Activated CD4-positive, alpha-beta T cell treated with anti-CD3 and anti-CD28 coated beads, Interleukin-2, amount 50 U/mL, for 16 hours (primary cell): Measurements from ENCODE around the gene MYBBP1A.

Experiments
- DNase-seq: peaks from one replicate; pipeline ENCODE4 v3.0.0-alpha.2; 2020

Gene MYBBP1A

GRCh38 chr17:4534515-4534914 is 20.7 kb downstream of the MYBBP1A start:
- no peak for DNase-seq

GRCh38 chr17:4533523-4534504 is 21.4 kb downstream of the MYBBP1A start:
- DNase-seq: peak; percentile 27

GRCh38 chr17:4532860-4533522 is 22.2 kb downstream of the MYBBP1A start:
- DNase-seq: no peak

DNA sequence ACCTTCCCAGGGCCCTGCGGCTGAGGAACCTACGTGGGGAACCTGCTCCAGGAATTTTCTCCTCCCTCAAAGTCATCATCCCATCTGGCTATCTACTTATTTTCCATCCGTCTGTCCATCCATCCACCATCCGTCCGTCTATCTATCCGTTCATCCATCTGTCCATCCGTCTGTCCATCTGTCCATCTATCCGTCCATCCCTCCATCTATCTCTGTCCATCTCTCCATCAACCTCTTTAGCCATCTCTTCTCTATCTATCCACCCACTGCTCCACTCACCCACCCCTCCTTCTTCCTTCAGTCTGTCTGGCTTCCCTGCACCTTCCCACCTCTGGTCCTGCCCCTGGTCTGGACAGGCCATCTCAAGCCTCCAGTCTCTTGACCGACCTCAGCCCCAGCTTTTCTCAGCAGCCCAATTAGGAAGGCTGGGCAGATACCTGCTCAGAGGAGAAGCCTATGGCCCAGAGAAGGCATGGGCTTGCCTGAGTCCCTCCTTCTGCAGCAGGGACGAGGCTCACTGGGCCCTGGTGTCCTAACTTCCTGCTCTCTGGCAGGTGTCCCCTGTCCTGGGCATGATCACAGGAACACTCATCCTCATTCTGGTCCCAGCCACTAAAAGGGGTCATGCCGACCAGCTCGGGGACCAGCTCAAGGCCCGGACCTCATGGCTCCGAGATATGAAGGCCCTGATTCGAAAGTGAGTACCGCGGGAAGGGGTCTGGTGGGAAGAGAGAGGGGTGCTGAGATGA is 23.0 kb downstream of the MYBBP1A start:
- no peak for DNase-seq

DNA sequence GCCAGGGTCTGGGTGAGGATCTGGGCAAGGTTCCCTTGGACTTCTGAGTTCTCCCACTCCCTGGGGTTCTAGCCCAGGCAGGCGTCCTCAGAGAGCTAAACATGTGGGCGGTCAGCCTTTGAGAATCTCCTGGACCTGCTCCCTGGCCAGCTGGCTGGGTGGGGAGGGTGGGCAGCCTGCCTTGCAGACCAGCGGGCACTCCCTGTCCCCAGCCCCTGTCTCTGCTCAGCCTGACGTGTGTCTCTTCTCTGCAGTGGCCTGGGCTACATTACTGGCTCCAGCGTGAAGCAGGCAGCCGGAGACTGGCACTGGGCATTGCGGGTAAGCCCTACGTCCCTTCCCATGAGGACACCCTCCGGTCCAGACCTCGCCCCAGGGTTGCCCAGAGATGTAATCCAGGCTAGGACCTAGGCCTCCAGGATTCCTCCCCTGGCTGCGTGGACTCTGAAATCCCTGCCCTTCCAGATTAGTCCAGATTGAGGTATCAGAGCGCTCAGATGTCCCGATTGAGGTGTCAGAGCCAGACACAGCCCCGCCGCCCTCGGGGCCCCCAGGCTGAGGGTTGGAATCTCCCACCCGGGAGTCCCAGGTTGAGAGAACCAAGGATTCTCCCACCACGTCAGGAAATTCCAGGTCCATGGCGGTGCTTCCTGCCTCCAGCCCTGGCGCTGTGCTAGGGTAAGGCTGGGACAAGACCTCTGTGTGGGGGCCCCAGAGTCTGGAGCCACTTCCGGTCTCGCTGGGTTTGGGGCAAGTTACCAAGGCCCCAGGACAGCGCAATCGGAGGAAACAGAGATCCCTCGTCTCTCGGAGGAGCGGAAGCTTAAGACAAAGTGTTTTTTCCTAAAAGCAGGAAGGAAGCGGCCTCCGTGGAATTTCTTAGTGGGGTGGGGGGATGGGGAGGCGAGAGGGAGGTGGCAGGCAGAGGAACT is 24.1 kb downstream of the MYBBP1A start:
- no peak for DNase-seq

DNA sequence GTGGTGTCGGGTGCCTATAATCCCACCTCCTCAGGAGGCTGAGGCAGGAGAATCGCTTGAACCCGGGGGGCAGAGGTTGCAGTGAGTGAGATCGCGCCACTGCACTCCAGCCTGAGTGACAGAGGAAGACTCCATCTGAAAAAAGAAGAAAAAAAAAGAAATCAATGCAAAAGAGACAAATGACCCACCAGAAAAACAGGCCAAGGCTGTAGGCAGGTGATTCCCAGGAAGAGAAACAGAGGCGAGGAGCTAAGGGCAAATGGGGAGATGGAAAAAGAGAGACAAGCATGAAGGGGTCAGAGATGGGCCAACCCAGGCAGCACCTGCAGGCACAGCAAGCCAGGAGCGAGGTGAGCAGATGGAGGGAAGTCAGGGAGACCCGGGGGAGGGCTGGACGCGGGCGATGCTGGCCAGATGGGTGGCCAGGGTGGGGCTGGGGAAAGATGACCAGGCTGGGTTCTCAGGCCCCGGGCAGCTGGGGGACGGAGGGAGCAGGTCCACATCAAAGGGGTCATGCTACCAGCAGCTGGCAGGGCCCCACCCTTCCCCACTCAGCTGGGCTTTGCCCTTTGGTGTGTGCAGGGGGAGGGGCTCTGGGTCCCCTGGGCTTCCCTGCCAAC is 25.5 kb downstream of the MYBBP1A start:
- DNase-seq: no peak

GRCh38 chr17:4527566-4528125 is 27.5 kb downstream of the MYBBP1A start:
- no peak for DNase-seq

GRCh38 chr17:4527134-4527533 is 28.1 kb downstream of the MYBBP1A start:
- no peak for DNase-seq

DNA sequence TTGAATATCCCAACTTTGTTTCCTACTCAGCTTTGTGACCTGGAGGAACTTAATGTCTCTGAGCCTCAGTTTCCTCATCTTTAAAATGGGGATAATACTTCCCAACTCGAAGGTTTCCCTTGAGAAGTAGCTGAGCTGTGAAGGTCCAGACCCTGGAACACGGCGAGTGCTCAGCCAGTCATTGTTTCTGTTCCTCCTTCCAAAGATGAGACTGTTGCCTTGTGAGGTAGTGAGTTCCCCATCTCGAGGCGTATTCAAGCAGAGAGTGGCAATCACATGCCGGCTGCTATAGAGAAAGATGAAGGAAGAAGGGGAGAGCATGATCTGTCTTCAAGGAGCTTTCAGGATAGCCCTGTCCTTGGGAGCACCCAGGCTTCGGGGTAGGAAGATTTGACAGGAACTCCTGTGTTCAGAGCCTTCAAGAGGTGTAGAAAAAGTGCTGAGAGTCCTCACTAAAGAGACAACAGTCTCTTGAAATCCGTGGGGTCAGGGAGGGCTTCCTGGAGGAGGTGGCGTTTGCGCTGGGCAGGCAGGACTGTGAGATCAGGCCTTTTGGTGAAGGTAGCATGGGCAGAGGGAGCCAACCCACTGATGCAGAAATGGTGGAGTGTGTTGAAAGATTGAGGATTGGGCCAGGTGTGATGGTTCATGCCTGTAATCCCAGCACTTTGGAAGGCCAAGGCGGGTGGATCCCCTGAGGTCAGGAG is 29.3 kb downstream of the MYBBP1A start:
- no peak for DNase-seq

- DNase-seq: no peak
These were observed 31.2 kb downstream of the MYBBP1A start for GRCh38 chr17:4523946-4524345.

DNA sequence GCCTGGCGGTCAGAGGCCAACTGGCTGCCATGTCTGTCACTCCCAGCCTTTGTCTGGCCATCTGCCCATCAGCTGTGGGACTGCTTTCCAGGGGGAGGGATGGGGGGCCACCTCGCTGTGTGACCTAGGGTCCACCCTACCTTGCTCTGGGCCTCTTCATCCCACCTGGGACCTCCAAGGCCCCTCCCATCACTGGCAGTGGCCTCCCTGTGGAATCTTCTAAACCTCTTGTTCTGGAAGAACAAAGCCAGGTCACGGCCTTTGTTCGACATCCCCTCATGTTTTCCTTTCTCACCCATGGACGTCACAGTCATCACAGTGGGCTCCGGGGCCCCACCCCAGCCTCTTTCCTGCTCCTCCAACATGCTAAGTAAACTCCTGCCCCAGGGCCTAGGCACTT is 32.5 kb downstream of the MYBBP1A start:
- DNase-seq: no peak

DNA sequence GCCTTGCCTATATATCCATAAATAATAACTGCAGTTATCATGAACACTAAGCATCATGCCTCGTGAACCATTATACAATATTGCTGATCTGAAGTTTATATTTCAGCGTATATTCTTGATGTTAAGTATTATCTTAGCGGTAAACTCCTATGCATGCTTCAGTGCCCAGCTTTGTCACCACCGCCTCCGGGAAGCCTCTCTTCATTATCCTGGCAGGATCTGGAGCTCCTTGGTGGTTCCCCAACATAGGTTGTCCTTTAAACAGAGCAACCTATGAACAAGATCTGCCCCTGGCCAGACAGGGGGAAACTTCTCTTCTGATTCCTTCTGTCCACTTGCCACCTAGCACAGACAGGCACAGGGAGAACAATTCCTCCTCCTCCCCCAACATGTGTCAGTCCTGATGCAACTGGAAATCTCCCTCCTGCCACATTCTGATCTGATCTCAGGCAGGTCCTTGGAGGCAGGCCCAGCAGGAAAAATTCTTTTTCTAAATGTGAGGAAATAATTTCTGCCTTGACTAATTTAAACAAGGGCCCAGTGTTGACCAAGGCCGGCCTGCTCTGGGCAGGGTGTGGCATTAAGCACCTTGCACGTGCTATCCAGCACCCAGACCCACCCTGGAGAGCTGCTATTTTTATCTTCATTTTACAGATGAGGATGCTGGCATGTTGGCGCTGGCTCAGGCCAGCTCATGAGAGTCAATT is 34.1 kb downstream of the MYBBP1A start:
- no peak for DNase-seq

- no peak for DNase-seq
These were observed 34.9 kb downstream of the MYBBP1A start for GRCh38 chr17:4520060-4520893.

DNA sequence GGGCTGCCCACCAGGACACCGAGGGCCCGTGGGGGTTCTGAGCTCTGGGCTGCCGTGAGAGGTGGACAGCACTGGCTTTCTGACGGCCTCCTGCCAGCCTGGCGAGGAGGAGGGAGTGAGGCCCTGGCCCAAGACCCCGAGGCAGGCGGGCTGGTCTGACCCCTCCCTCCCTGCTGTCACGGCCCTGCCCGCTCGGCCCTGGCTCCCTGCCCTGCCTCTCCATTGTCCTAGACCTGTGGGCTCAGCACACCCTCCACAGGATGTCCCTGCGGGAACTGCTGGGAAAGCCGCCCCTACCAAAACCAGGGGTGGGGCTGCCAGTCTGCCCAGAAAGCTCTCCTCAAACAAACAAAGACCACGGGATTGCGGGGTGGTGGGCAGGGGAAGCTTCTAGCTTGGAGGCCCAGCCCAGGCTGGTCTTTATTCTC is 35.8 kb downstream of the MYBBP1A start:
- no peak for DNase-seq

DNA sequence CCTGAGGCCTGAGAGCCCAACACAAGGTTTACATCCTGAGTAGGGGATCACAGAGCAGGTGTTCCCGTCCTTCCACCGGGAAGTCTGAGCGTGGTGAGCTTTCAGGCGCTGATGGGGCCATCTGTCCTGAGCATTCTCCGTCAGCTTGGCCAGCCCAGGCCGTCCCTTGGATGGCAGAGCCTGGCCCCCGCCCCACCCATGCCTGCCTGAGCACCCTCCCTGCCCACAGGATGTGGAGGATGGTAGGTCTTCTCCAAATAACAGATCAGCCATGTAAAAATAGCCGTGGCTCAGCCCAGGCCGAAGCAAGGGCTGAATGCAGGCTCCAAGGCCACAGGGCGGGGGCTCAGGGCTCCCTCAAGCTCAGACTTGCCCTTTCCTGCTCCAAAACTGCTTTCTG is 36.3 kb downstream of the MYBBP1A start:
- no peak for DNase-seq

DNA sequence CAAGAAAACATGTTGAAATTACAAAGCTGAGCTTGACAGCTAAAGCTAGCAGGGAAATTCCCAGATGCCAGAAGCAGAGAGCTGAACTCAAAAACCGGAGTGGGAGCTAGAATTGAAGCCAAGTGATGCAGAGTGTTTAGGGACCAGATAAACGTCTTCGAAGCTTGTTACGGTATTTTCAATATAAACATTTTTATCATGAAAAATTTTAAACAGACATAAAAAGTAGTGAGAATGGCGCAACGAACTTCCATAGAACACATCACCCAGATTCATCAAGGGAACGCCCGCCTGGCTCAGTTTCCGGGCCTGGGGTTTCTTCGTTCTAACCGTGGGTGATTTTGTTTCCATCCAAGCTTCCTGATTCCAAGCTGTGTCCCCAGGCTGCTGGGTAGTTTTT is 38.4 kb downstream of the MYBBP1A start:
- no peak for DNase-seq

DNA sequence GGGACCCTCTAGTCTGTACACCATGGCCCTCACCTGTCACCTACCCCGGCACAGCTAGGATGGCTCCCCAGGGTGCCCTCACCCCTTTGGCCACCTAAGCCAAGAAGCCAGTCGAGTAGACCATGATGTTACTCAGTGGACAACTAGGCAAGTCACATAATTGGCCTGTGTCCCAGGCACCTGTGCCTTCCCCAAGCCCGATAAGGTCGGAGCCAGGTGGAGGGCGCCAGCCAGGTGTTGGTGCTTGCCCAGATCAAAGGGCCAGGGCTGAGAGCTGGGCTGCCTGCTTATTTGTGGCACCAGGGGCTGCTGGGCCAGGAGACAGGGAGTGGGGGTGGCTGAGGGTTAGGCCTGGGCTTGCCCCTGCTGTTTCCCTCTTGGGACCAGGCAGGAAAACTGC is 39.7 kb downstream of the MYBBP1A start:
- no peak for DNase-seq

GRCh38 chr17:4514779-4515178 is 40.4 kb downstream of the MYBBP1A start:
- DNase-seq: no peak

- DNase-seq: no peak
These were observed 41.0 kb downstream of the MYBBP1A start for GRCh38 chr17:4514206-4514605.
